AG08395 (cell line): ENCODE results near the gene GRIN1.
A peak's percentile ranks its signal among the peaks of the same experiment; 100 is the strongest.

Source experiments
- DNase-seq: peaks from one replicate; pipeline ENCODE4 v3.0.0; 2012; ENCODE audit warnings: mixed read lengths, low spot score

Gene GRIN1

DNA sequence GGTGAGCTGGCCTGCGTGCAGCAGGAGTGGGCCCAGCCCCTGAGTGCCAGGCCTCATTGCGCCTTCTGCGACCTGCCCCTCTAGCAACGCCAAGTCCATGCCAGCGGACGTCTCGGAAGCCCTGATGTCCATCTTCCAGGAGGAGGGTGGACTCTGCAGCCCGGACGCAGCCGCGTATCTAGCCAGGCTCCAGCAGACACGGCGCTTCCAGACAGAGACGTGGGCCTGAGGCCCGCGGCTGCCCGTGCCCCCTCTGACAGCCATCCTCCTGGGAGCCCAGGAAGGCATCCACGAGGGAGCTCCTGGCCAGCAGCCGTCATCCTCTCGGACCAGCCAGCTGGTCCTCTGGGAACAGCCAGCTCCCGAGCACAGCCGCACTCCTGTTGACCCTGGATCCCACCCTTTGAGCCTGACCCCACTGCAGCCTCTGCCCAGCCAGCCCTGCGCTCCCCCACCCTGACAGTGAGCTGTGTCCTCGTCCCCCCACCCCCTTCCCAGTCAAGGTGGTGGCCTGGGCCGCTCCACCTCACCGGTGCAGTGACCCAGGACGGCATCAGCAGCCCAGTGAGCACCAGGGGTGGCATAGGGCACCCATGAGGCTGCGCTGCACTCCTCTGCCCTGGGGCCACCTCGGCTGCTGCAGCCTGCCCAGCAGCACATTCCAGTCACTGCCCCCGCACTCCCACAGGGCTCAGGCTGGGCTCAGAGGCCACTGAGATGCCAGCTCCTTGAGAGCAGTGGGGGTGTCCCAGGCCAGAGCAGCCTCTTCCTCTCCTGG, 77.4 kb downstream of the GRIN1 start:
- no peak for DNase-seq

DNA sequence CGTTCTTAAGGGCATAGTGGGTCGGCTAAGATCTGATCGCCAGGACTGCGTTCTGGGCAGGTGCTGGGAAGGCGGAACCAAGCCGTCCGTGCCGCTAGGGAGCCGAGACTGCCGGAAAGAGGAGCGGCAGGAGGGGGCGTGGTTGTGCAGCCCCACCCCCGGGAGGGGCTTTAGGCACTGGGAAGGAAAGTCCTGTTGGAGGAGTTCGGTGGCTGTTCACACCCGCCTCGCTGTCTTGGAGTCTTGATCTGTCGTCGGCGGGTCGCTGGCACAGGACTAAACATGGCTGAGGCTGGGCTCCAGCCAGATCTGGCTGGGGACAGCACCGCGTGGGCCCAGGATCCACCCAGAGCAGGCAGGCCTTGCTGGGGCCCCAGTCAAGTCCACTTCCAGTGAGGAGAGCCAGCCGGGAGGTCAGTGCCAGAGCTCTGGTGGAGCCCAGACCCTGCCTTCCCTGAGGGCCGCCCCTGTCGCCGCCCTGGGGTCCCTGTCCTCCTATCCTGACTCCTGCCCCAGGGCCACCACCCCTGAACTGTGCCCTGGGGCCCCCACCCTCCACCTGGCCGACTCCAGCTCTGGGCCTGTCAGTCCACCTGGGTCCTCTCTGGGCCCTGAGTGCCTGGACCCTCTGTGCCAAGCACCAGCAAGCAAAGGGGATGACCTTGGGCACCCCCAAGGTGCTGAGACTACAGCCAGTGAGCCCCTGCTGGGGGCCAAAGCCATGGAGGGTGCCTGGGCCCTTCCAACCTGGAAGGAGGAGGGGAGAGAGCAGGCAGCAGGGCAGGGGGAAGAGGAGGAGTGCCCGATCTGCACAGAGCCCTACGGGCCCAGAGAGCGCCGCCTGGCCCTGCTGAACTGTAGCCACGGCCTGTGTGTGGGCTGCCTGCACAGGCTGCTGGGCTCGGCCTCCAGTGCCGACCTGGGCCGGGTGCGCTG, 78.6 kb downstream of the GRIN1 start:
- peak; percentile 72 for DNase-seq

DNA sequence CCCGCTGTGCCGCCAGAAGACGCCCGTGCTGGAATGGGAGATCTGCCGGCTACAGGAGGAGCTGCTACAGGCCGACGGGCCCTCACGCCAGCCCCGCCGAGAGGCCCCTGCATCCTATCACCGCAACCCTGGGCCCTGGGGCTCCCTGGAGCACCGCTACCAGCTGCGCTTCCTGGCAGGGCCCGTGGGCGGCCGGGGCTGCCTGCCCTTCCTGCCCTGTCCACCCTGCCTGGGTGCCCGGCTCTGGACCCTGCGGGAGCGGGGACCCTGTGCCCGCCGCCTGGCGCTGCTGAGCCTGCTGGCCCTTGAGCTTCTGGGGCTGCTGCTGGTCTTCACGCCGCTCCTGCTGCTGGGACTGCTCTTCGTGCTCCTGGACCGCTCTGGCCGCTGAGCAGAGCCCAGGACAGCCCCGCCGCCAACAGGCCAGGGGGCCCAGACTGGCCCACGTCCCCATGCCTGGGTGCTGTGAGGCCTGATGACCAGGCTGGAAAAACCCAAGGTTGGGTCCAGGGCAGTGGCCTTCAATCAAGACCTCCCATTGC, 79.3 kb downstream of the GRIN1 start:
- no peak for DNase-seq
